PC-9 (cell line): ENCODE results near the gene PRKAG2.

Experiments
- EZH2 ChIP-seq: fragments of 200-600 bp; sonication (generic); IDR thresholded peaks from 2 replicates; pipeline ENCODE4 v1.8.0; 2017; ENCODE audit warnings: antibody characterized with exemption, low read depth
- TF ChIP-seq, protein P1 (sequence below): fragments of 200-600 bp; sonication (generic); conservative IDR thresholded peaks from 2 replicates; pipeline ENCODE4 v1.6.1; 2017; ENCODE audit warnings: mixed run types, antibody characterized with exemption, mild to moderate bottlenecking, moderate library complexity

DNA sequence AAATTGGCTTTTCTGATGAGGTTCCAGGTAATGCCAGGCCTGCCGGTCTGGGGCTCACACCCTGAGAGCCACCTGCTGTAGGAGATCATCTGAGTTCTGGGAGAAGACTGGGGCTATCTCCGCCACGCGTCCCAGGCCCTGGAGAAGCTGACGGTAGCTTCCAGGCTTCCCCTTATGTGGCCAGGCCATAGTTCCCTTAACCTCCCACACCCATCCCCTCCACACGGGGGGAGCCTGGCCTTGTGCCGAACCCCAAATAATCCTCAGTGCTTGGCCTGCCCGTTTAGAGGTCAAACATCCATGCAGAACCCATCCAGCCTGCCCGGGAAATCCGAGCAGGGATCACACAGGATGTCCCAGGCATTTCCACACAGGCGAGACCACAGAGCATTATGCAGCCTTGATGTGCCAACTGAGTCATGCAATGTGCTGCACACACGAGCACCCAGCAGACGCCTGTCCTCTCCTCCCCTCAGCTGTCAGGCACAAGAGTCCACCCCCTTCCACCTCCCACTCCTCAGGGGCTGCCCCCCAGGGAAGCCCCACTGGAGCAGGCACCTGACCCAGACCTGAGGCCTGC, 176.2 kb downstream of the PRKAG2 start:
- TF ChIP-seq, protein P1, sequence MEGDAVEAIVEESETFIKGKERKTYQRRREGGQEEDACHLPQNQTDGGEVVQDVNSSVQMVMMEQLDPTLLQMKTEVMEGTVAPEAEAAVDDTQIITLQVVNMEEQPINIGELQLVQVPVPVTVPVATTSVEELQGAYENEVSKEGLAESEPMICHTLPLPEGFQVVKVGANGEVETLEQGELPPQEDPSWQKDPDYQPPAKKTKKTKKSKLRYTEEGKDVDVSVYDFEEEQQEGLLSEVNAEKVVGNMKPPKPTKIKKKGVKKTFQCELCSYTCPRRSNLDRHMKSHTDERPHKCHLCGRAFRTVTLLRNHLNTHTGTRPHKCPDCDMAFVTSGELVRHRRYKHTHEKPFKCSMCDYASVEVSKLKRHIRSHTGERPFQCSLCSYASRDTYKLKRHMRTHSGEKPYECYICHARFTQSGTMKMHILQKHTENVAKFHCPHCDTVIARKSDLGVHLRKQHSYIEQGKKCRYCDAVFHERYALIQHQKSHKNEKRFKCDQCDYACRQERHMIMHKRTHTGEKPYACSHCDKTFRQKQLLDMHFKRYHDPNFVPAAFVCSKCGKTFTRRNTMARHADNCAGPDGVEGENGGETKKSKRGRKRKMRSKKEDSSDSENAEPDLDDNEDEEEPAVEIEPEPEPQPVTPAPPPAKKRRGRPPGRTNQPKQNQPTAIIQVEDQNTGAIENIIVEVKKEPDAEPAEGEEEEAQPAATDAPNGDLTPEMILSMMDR: no peak
- TF ChIP-seq EZH2: no peak
